SK-N-SH treated with all-trans-retinoic acid at 6 μM for 48 hours (cell line): Measurements from ENCODE around the gene PIM3.

Source experiments
- ATAC-seq: fragments of 200-7000 bp; cut with Tn5 transposase; 3 replicates; pipeline ENCODE4 v1.9.1; 2020; ENCODE audit warnings: mild to moderate bottlenecking, moderate library complexity
- ARNTL ChIP-seq: fragments of 450-650 bp; formaldehyde crosslinking; IDR thresholded peaks from 2 replicates; pipeline ENCODE4 v1.5.0; 2020; ENCODE audit warnings: low read depth, mild to moderate bottlenecking, moderate library complexity, borderline replicate concordance
- BACH2 ChIP-seq: fragments of 250-450 bp; sonication (Bioruptor Pico); IDR thresholded peaks from 2 replicates; pipeline ENCODE4 v1.9.0; 2021; ENCODE audit warnings: mild to moderate bottlenecking, borderline replicate concordance
- CSDC2 ChIP-seq: fragments of 250-450 bp; sonication (Bioruptor Pico); IDR thresholded peaks from 2 replicates; pipeline ENCODE4 v1.5.0; 2020; ENCODE audit warnings: mild to moderate bottlenecking, moderate library complexity
- ESRRG ChIP-seq: fragments of 250-450 bp; sonication (Bioruptor Pico); IDR thresholded peaks from 2 replicates; pipeline ENCODE4 v1.6.1; 2021; ENCODE audit warnings: mild to moderate bottlenecking
- GLIS3 ChIP-seq: fragments of 250-450 bp; sonication (Bioruptor Pico); IDR thresholded peaks from 2 replicates; pipeline ENCODE4 v1.5.0; 2020; ENCODE audit warnings: mild to moderate bottlenecking, moderate library complexity
- ISL1 ChIP-seq: fragments of 250-450 bp; sonication (Bioruptor Pico); IDR thresholded peaks from 2 replicates; pipeline ENCODE4 v2.1.2; 2022; ENCODE audit warnings: mild to moderate bottlenecking, moderate library complexity
- OSR1 ChIP-seq: fragments of 250-450 bp; sonication (Bioruptor Pico); IDR thresholded peaks from 2 replicates; pipeline ENCODE4 v1.8.0; 2022; ENCODE audit warnings: moderate library complexity, mild to moderate bottlenecking, inconsistent platforms
- PPARA ChIP-seq: fragments of 250-450 bp; sonication (Bioruptor Pico); IDR thresholded peaks from 2 replicates; pipeline ENCODE4 v1.5.0; 2020; ENCODE audit warnings: mild to moderate bottlenecking, borderline replicate concordance
- RARB ChIP-seq: fragments of 250-450 bp; sonication (Bioruptor Pico); IDR thresholded peaks from 2 replicates; pipeline ENCODE4 v1.8.0; 2021; ENCODE audit warnings: mild to moderate bottlenecking, moderate library complexity
- SNAI2 ChIP-seq: fragments of 250-450 bp; sonication (Bioruptor Pico); IDR thresholded peaks from 2 replicates; pipeline ENCODE4 v1.5.0; 2020; ENCODE audit warnings: mild to moderate bottlenecking, moderate library complexity
- TCF4 ChIP-seq: fragments of 250-450 bp; sonication (Bioruptor Pico); IDR thresholded peaks from 2 replicates; pipeline ENCODE4 v1.8.0; 2021; ENCODE audit warnings: mild to moderate bottlenecking, moderate library complexity, borderline replicate concordance
- TOX ChIP-seq: fragments of 250-450 bp; sonication (Bioruptor Pico); IDR thresholded peaks from 2 replicates; pipeline ENCODE4 v1.8.0; 2021; ENCODE audit warnings: mild to moderate bottlenecking, moderate library complexity, borderline replicate concordance
- ZC3H10 ChIP-seq: fragments of 250-450 bp; sonication (Bioruptor Pico); IDR thresholded peaks from 2 replicates; pipeline ENCODE4 v1.5.1; 2021; ENCODE audit warnings: mild to moderate bottlenecking, moderate library complexity
- ZFP3 ChIP-seq: fragments of 250-450 bp; sonication (Bioruptor Pico); IDR thresholded peaks from 2 replicates; pipeline ENCODE4 v1.5.0; 2020; ENCODE audit warnings: mild to moderate bottlenecking, moderate library complexity
- ZFP30 ChIP-seq: fragments of 450-650 bp; formaldehyde crosslinking; IDR thresholded peaks from 2 replicates; pipeline ENCODE4 v1.5.0; 2022; ENCODE audit warnings: mild to moderate bottlenecking, moderate library complexity
- ZNF565 ChIP-seq: fragments of 450-650 bp; formaldehyde crosslinking; conservative IDR thresholded peaks from 2 replicates; pipeline ENCODE4 v1.5.0; 2020; ENCODE audit warnings: low read depth, mild to moderate bottlenecking, moderate library complexity
- ZNF70 ChIP-seq: fragments of 450-650 bp; formaldehyde crosslinking; IDR thresholded peaks from 2 replicates; pipeline ENCODE4 v1.5.0; 2020; ENCODE audit warnings: mild to moderate bottlenecking, moderate library complexity
- ZNF8 ChIP-seq: fragments of 450-650 bp; formaldehyde crosslinking; IDR thresholded peaks from 2 replicates; pipeline ENCODE4 v1.5.0; 2020; ENCODE audit warnings: mild to moderate bottlenecking, moderate library complexity
- TF ChIP-seq, protein P1 (sequence below): fragments of 250-450 bp; sonication (Bioruptor Pico); IDR thresholded peaks from 2 replicates; pipeline ENCODE4 v1.8.0; 2020; ENCODE audit warnings: mild to moderate bottlenecking, moderate library complexity, borderline replicate concordance
- TF ChIP-seq, protein P2 (sequence below): fragments of 250-450 bp; sonication (Bioruptor Pico); IDR thresholded peaks from 2 replicates; pipeline ENCODE4 v1.8.0; 2021; ENCODE audit warnings: low read depth, mild to moderate bottlenecking, moderate library complexity, borderline replicate concordance
- TF ChIP-seq, protein P3 (sequence below): fragments of 250-450 bp; sonication (Bioruptor Pico); IDR thresholded peaks from 2 replicates; pipeline ENCODE4 v1.5.0; 2020; ENCODE audit warnings: mild to moderate bottlenecking, moderate library complexity
- TF ChIP-seq, protein P4 (sequence below): fragments of 250-450 bp; sonication (Bioruptor Pico); IDR thresholded peaks from 2 replicates; pipeline ENCODE4 v1.5.1; 2021; ENCODE audit warnings: mild to moderate bottlenecking, moderate library complexity
- TF ChIP-seq, protein P5 (sequence below): fragments of 250-450 bp; sonication (Bioruptor Pico); IDR thresholded peaks from 2 replicates; pipeline ENCODE4 v1.5.1; 2020; ENCODE audit warnings: low read depth, mild to moderate bottlenecking, moderate library complexity

The PIM3 gene

DNA sequence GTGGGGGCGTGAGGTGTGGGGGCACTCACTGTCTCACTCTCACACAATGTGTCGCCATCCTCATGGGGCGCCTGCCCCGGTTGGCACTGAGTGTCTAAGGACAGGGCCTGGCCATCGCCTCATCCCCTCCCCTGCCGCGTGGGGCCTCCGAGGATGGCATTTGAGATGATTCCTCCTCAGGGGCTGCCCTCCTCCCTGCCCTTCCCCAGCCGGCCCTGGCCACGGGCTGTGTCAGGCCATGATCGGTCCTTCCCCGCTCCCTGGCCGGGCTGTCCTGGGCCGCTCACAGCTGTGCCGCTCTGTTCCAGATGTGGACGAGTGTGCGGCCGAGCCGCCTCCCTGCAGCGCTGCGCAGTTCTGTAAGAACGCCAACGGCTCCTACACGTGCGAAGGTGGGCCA, 37.6 kb upstream of the PIM3 start:
- TF ChIP-seq, protein P1, sequence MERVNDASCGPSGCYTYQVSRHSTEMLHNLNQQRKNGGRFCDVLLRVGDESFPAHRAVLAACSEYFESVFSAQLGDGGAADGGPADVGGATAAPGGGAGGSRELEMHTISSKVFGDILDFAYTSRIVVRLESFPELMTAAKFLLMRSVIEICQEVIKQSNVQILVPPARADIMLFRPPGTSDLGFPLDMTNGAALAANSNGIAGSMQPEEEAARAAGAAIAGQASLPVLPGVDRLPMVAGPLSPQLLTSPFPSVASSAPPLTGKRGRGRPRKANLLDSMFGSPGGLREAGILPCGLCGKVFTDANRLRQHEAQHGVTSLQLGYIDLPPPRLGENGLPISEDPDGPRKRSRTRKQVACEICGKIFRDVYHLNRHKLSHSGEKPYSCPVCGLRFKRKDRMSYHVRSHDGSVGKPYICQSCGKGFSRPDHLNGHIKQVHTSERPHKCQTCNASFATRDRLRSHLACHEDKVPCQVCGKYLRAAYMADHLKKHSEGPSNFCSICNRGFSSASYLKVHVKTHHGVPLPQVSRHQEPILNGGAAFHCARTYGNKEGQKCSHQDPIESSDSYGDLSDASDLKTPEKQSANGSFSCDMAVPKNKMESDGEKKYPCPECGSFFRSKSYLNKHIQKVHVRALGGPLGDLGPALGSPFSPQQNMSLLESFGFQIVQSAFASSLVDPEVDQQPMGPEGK (CRISPR knock-in tag): no peak
- no peak for TF ChIP-seq BACH2 (CRISPR knock-in tag)
- TF ChIP-seq, protein P2, sequence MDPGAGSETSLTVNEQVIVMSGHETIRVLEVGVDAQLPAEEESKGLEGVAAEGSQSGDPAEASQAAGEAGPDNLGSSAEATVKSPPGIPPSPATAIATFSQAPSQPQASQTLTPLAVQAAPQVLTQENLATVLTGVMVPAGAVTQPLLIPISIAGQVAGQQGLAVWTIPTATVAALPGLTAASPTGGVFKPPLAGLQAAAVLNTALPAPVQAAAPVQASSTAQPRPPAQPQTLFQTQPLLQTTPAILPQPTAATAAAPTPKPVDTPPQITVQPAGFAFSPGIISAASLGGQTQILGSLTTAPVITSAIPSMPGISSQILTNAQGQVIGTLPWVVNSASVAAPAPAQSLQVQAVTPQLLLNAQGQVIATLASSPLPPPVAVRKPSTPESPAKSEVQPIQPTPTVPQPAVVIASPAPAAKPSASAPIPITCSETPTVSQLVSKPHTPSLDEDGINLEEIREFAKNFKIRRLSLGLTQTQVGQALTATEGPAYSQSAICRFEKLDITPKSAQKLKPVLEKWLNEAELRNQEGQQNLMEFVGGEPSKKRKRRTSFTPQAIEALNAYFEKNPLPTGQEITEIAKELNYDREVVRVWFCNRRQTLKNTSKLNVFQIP: no peak
- TF ChIP-seq ZNF70: no peak
- no peak for TF ChIP-seq CSDC2 (CRISPR knock-in tag)
- no peak for TF ChIP-seq PPARA
- TF ChIP-seq, protein P3, sequence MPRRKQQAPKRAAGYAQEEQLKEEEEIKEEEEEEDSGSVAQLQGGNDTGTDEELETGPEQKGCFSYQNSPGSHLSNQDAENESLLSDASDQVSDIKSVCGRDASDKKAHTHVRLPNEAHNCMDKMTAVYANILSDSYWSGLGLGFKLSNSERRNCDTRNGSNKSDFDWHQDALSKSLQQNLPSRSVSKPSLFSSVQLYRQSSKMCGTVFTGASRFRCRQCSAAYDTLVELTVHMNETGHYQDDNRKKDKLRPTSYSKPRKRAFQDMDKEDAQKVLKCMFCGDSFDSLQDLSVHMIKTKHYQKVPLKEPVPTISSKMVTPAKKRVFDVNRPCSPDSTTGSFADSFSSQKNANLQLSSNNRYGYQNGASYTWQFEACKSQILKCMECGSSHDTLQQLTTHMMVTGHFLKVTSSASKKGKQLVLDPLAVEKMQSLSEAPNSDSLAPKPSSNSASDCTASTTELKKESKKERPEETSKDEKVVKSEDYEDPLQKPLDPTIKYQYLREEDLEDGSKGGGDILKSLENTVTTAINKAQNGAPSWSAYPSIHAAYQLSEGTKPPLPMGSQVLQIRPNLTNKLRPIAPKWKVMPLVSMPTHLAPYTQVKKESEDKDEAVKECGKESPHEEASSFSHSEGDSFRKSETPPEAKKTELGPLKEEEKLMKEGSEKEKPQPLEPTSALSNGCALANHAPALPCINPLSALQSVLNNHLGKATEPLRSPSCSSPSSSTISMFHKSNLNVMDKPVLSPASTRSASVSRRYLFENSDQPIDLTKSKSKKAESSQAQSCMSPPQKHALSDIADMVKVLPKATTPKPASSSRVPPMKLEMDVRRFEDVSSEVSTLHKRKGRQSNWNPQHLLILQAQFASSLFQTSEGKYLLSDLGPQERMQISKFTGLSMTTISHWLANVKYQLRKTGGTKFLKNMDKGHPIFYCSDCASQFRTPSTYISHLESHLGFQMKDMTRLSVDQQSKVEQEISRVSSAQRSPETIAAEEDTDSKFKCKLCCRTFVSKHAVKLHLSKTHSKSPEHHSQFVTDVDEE (CRISPR knock-in tag): no peak
- TF ChIP-seq ZNF8 (CRISPR knock-in tag): no peak
- TF ChIP-seq TOX: no peak
- no peak for TF ChIP-seq ISL1
- no peak for TF ChIP-seq TCF4 (CRISPR knock-in tag)
- TF ChIP-seq, protein P4, sequence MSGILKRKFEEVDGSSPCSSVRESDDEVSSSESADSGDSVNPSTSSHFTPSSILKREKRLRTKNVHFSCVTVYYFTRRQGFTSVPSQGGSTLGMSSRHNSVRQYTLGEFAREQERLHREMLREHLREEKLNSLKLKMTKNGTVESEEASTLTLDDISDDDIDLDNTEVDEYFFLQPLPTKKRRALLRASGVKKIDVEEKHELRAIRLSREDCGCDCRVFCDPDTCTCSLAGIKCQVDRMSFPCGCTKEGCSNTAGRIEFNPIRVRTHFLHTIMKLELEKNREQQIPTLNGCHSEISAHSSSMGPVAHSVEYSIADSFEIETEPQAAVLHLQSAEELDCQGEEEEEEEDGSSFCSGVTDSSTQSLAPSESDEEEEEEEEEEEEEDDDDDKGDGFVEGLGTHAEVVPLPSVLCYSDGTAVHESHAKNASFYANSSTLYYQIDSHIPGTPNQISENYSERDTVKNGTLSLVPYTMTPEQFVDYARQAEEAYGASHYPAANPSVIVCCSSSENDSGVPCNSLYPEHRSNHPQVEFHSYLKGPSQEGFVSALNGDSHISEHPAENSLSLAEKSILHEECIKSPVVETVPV (CRISPR knock-in tag): no peak
- TF ChIP-seq ESRRG (CRISPR knock-in tag): no peak
- no peak for TF ChIP-seq ZFP3 (CRISPR knock-in tag)
- TF ChIP-seq, all 23 proteins: peak for 0
- no peak for ATAC-seq

DNA sequence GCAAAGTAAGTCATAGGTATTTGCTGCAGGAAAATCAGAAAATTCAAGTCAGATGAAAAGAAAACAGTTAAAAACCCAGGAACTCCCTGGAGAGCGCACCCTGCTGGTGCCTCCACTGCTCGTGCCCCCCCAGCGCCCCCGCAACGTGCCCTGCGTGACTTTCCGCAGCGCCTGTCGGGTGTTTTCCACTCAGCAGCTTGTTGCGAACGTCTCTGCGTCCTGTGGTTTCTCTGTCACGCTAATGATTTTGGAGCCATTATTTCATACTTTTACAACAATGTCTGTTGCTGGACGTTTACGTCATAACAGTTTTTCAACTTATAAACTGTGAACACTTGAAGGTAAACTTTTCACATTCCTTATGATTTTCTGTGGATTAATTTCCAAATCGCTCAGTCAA, 37.1 kb upstream of the PIM3 start:
- no peak for ATAC-seq
- TF ChIP-seq TCF4 (CRISPR knock-in tag): no peak
- TF ChIP-seq ESRRG (CRISPR knock-in tag): no peak
- TF ChIP-seq, protein P1 (CRISPR knock-in tag): no peak
- no peak for TF ChIP-seq ZNF8 (CRISPR knock-in tag)
- TF ChIP-seq ZC3H10 (CRISPR knock-in tag): no peak
- TF ChIP-seq CSDC2 (CRISPR knock-in tag): no peak
- no peak for TF ChIP-seq ZNF565
- TF ChIP-seq, protein P3 (CRISPR knock-in tag): no peak
- TF ChIP-seq, protein P5, sequence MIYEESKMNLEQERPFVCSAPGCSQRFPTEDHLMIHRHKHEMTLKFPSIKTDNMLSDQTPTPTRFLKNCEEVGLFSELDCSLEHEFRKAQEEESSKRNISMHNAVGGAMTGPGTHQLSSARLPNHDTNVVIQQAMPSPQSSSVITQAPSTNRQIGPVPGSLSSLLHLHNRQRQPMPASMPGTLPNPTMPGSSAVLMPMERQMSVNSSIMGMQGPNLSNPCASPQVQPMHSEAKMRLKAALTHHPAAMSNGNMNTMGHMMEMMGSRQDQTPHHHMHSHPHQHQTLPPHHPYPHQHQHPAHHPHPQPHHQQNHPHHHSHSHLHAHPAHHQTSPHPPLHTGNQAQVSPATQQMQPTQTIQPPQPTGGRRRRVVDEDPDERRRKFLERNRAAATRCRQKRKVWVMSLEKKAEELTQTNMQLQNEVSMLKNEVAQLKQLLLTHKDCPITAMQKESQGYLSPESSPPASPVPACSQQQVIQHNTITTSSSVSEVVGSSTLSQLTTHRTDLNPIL (CRISPR knock-in tag): no peak
- no peak for TF ChIP-seq SNAI2 (CRISPR knock-in tag)
- TF ChIP-seq PPARA: no peak
- no peak for TF ChIP-seq RARB (CRISPR knock-in tag)
- TF ChIP-seq GLIS3: no peak
- TF ChIP-seq ARNTL (CRISPR knock-in tag): no peak
- TF ChIP-seq BACH2 (CRISPR knock-in tag): no peak
- TF ChIP-seq ISL1: no peak
- no peak for TF ChIP-seq OSR1 (CRISPR knock-in tag)
- TF ChIP-seq ZFP30 (CRISPR knock-in tag): no peak
- TF ChIP-seq, protein P4 (CRISPR knock-in tag): no peak
